Occipital lobe (tissue), 2 donors: ENCODE data around the gene TMEM132D. TPM values are rescaled to one million over a fixed set of nuclear protein-coding genes. Genes with fewer than 3 reads are reported as not detected.

Source experiments
- DNase-seq: peaks from one replicate; lab custom pipeline; 2025; lab: John Stamatoyannopoulos, UW
- total RNA-seq: library from RNA; depleted of rRNA; stranded (reverse); fragments of >200 nt; gene quantifications from one replicate; pipeline ENCODE4 v1.2.3, GENCODE V29; 2014

TMEM132D gene
- total RNA-seq, 1 donor from 2014 or later: 4.4 TPM

DNA sequence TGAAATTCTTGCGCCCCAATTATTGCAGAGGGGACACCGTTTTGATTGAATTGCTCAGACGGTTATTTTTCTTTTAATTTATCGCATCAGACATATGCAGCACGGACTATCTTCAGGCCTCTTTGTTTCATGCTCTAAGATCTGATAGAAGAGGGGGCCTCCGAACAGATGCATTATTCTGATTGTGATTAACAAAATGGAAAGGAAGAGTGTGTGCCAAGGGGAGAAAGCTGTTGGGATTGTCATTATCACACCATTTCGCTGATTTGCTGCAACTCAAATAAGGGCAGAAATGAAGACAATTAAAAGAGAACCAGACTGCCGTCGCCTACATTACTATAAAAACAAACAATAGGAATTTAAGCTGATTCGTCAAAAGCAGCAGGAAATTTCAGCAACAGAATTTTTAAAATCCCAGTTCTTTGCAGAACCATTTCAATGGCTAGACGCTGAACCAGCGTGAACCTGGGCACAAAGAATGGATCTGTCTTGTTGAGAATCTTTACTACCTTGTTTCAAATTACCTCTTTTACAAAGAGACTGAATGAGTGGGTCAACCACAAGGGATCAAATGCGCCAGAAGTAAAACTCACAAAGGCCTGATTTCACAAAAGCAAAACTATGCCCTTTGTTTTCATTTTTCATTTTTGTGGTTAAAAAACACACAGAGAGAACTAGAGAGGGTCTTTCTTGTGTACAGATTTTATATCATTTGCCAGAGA is 30.6 kb downstream of the TMEM132D start:
- DNase-seq: no peak

DNA sequence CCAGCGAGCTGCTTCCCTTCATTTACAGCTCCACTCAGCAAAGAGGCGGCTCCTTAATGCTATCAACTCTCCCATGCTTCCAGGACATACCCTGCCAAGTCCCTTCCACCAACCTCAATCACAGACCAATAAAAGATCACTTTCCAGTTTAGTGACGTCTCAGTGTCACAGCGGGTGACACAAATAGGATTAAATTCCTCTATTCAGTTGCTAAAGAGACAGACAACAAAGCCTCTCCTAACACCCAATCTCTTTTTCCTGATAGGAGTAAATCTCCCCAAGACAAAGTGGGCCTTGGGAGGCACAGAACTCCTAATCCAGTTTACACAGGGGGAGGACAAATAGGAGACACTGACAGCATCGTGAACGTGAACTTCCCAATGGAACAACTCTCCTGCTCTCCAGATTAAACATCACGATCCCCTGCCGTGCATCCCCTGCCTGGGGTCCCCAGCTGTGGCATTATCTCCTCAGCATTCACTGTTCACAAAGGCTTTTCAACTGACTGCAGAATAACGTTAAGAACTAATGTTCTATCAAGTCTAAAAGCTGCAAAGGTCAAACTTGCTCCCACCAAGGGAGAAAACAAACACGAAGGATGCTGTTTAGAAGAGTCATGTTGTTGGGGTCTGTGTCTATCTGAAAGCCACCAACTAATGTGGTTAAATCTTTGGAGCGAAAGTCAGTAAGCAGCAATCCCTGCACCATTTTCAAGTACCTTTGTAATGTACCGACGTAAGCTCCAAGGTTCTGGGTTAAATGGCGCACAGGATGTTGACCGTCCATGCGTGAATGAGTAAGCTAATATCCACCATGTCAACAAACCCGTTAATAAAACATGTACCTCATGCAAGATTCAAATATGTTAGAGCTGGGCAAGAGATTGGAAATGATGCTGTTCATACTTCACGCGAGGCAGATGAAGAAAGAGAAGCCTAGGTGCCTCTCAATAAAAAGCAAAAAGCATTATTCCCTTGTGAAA is 31.5 kb downstream of the TMEM132D start:
- no peak for DNase-seq

DNA sequence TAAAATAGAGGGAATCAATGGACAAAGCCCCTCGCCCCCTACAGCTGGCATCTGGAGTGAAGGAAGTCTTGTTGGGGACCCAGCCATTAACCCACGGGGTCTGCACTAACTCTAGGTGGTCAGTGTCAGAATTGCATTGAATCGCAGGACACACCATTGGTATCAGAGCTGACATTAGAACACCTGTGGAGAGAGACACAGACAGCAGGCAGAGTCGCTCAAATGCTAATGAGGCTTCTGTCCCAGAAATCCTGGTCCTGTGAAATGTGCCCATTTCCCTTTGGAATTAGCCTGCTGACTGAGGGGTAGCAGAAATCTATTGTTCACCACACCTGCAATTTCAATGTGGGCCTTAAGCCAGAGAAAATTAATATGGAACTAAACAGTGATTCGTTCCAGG is 33.0 kb downstream of the TMEM132D start:
- DNase-seq: no peak

DNA sequence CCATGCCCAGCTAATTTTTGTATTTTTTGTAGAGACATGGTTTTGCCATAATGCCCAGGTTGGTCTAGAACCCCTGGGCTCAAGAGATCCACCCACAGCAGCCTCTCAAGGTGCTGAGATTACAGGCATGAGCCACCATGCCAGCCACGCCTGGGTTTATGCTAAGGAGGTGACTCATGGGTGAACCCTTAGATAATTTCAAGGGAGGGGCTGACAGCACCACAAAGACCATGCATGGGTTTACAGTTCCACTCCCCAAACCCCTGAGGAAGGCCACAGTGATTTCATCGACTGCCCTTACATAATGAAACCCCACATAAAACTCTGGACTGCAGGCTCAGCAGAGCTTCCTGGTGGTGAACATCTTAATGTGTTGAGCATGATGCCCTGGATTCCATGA is 33.7 kb downstream of the TMEM132D start:
- no peak for DNase-seq

DNA sequence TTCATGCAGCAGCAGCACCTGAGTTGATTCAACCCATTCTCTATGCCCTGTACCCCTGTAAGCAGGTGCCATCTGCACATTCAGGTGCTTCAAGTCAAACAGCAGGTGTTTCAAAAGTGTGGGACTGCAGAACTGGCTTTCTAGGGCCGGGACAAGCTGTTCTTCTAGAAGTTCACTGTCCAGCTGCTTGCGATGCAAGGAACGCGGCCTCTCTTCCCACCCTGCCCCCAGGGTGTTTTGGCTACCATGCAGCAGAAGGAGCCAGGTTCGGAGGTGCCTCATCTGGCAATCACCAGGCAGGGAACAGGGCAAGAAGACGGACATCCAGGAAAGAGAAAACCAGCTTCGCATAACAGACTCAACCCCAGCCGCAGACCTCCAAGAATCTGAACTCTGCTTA is 35.2 kb downstream of the TMEM132D start:
- DNase-seq: no peak

DNA sequence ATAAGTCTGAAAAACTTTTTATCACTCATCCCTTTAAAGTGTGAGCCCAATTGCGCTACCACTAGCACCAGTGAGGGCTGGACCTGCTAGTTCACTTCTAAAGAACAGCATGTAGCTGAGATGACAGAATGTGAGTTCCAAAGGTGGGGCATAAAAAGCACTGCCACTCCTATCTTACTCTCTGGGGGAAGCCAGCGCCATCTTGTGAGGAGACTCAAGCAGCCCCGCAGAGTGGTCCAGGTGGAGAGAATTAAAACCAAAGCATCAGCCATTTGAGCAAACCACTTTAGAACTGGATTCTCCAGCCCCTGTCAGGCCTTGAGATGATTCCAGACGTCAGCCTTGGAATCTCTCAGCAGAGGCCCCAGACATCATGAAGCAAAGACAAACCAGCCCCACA is 39.9 kb downstream of the TMEM132D start:
- DNase-seq: no peak

DNA sequence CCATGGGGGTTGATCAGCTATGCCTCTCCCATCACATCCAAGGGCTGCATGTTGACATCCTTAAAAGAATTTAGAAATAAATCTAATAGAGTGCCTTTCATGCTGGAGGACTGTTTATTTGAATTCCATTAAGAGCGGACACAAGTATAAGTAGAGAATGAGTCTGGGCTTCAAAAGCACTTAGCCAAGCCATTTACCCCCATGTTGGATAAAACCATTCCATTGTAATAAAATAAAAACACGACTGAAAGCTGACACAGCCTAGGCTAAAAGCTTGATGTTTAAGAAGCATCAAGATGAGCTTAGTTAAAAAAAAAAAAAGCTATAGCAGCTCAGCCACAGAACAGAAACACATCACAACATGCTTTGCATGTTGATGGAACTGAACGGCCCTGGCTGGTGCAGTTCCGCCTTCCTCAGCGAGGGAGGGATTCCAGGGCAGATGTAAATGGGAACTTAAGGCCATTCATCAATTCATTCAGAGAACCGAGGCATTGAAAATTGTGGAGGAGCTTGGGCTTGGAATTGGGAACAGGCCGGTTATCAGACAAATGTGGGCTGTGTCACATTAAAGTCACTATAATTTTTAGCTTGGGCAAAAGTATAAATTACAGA is 41.2 kb downstream of the TMEM132D start:
- DNase-seq: no peak

DNA sequence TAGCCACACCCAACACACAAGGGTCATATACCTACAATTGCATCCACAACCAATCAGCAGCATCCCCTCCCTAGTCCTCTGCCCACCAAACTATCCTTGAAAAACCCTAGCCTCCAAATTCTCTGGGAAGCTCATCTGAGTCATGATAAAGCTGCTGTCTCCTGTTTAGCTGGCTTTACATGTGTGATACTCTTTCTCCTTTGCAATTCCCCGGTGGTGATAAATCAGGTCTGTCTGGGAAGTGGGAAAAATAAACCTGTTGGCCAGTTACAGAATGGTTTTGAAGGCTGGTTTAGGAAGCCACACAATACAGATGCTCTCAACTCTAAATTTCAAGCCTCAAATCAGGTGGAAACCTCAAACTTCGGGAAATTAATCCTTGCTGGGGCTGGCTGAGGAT is 41.9 kb downstream of the TMEM132D start:
- DNase-seq: no peak

DNA sequence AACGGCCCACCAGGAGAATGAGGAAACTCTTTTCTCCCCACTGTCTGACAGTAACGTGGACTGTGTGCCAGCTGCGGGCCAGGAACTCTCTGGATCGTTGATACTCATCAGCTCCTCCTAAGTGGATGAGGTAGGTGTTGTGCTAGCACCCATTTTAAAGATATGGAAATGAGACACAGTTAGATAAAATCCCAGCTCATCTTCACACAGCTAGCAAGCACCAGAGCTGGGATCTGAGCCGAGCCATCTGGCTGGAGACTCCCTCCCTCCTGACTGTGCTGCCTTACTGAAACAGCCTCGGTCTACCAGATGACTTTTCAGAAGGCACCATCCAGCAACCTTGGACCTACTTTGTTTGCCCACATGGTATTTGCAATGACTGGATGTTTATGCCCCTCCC is 49.2 kb downstream of the TMEM132D start:
- DNase-seq: peak; percentile 68

DNA sequence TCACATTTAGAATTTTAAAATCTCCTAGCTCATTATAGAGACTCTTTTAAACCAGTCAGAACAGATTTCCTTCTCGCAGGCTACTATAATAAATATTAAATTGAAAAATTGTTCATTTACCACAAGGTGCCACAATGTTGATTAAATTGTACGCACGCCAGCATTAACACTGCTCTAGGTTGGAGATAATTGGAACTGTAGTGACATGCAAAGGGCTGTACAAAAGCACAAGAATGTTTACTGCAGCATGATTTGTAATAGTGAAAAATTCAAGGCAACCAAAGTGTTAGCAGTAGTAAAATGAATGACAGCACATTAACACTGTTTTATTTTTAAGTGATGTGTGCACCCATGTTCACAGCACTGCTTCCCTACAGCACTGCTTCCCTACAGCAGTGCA is 52.5 kb downstream of the TMEM132D start:
- DNase-seq: no peak

DNA sequence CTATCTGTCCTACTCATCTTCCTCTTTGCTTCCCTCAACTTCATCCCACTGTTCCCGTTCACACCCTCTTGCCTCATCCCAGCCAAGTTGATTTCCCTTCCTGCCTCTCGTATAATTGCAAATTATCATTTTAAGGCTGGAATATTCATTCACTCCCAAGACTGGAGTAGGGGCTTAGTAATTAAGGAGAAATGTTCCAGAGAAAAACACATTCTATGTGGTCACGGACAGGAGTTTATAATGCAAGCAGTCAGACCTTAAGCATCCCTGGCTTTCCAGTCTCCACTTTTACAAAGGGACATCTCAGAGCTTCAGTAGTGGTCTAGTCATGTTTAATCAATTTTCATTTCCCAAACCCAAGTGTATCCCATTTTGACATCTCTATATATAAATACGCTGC is 54.9 kb downstream of the TMEM132D start:
- no peak for DNase-seq

DNA sequence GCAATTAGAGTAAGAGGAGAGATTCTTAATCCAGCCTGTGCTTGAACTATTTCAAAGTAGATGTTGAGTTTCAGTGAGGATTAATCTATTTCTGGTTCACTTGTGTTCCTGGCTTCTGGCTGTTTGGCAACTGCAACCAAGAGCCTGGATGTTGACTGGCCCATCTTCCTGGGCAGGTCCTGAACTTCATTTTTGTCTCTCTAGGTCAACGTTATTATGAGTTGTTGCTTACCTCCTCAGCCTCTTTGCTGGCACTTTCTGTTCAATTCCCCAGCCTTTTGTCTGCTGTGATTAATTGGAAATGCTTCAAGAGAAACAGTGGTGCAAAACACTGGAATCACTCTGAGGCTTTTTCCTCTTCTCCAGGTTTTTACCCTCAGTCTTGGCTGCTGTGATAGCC is 56.8 kb downstream of the TMEM132D start:
- no peak for DNase-seq

DNA sequence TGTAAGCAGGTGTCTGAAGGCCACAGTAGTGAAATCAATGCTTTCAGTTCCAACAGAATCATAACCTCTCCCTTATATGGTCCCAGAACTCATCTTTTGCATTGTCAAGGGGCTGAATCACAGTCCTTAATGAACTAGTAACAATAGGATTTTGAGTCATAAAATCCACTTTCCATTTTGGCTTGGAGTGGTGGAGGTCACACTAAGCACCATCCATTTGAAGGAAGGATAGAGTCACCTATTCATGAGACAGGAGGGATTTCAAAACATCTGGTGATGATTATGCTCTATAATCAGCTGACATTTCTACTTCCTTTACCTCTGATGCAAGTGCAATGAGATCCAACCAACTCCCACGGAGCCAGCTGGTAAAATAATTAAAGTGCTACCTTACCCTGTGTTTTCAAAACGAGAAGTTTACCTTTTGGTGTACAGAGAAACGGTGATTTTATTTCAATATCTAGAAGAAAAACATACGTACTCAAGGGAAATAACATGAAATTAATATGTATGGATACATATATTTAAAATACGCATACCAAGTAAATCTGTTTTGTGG is 59.1 kb downstream of the TMEM132D start:
- no peak for DNase-seq

DNA sequence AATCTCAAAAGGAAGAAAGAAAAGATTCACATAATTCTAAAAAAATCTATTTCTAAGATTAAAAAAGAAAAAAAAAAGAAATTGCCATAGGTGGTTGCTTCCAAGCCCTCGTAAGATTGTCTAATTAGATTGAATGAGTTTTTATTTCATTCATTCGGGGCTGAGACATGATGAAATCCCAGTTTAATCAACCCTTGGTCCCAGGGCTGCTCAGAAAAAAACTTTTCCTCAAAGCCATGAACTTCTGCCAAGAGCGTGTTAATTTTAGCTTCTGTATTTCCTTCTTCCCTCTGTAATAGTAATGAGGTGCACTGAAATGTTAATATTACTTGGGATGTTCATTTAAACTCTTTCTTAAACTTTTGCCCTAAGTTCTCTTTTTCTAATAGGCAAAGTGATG is 62.6 kb downstream of the TMEM132D start:
- DNase-seq: no peak

DNA sequence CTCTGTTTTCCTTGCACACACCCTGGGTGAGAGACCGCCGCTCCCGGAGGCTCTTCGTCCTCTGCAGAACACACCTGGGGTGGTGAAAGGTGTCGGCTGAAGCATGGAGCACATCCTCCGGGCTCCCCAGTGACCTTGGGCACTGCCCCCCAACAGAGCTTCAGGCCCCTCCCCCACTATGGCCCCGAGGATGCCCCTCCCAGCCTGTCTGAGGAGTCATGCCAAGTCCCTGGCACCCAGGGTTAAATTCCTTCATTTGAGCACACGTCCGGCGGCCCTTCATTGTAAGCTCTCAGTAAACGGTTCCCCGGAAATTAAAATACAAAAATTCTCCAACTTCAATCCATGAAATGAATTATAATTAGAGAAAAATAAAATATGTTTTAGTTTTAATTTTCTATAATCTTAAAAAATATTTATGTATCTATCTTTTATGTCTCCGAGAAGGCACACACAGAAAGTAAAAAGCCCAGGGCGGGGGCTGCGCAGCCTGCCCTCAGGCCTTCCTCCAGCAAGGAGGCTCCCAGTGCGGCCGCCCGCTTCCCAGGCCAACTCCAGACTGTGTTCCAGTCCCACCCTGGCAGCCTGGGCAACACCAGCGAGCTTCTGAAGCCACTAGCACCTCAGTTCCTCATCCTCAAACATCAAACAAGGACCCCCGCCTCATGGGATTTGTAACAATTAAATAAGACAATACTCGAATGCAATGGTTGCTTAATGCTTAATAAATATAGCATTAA is 63.5 kb downstream of the TMEM132D start:
- no peak for DNase-seq

DNA sequence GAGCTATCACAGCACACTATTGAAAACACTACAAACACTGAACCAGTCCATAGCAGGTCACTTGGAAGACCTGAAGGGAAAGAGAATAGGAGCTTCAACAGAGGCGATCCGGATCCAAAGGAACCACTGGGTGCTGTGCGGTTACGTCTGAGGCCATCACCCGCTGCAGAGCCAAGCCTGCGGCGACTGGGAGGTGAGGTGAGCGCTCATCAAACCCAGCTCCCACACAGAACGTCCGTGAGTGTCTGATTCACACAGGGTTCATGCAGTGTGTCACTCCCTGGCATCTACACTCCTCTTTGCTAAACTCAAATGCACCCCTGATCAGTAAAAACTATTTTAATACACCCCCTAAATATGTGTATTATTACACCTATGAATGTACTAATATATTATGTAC is 64.1 kb downstream of the TMEM132D start:
- no peak for DNase-seq

DNA sequence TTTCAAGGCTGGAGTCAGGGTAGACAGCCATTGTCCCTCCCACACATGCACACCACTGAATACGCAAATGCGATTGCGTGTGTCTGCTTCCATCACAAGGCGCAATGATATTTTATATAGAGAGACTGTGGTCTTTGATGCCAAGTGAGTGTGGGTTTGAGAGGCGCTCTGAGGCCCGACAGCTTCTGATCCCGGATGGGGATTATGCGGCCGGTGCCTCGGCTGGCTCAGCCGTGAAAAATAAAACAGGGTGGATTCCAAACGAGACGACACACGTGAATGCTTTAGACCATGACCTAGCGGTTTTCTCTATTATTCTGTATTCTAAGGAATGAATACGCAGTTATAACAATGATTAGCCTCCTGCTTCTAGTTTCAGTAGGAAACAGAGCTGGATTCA is 72.5 kb downstream of the TMEM132D start:
- no peak for DNase-seq

DNA sequence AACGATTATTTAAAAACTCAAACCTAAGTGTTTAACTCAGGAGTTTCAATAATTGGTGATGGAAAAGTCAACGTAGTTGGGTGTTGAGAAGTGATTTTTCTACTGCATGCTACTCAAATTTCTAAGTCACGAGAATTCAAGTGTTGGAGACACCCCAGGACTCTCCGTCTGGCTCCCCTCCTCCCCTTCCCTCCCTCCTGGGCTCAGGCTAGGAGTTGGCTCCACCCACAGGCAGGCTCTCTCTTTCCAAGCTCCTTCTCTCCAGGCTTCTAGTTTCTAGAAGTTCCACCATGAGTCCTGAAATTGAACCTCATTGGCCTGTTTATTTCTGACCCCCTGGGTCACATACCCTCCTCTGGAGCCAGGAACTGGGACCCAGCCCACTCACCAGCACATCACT is 73.0 kb downstream of the TMEM132D start:
- no peak for DNase-seq

DNA sequence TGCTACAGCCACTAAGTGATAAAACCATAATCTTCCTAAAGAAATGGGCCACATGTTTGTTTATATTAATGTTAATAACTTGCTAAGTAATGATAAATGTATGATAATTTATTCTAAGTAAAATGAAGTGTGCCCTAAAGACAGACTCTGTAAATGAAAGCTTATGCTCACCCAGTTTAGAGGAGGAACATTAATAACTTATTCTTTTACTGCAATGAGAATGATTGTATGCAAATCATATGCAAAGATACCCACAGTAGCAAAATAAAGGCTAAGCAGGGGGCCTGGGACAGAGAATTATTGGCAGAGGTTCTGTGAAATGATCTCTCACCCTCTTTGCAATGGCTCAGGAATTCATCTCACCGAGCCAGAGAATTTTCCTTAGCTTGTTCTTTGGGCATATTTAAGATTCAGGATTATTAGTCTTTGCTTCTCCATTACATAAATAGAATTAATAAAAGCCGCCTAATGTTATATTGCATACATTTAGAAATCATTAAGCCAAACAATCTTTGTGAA is 75.9 kb downstream of the TMEM132D start:
- DNase-seq: no peak

DNA sequence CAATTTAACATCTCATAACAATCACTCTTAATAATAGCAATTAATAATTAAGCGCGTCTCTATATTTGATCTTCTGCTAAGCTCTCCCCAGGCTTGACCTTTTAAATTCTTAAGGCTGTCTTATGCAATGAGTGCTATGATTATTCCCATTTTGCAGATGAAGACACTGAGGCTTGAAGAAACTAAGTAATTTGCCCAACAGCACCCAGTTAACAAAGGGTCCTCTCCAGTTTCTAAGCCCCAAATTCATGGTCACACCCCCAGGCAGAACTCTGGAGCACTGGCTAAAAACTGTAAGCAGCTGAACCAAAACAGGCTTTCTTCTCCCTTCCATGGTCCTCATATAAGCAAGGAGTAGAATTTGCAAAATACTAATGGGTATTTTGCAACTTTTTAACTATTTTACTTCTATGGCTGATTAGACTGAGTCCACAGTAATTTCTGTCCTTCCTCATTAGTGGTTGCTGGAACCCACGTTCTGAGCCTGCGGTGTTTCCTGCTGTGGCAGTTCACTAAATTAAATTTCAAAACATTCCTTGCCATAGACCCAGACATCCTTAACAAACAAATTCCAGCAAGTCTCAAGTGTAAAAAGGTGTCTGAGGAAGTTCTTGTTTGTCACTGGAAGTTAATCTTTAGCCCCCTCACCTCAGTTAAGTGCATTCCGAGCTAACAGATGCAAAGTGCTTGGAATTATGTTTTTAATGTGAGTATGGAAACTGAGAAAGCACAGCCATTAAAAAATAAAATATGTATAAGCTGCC is 76.5 kb downstream of the TMEM132D start:
- DNase-seq: no peak
